K562 treated with DMSO at 1 percent for 12 hours (cell line): ENCODE data around the gene C1orf94. TPM values are rescaled to one million over a fixed set of nuclear protein-coding genes. Genes with fewer than 3 reads are reported as not detected.

Experiments used
- total RNA-seq: library from RNA; unstranded; fragments of 300-600 nt; gene quantifications from 2 replicates; pipeline ENCODE4 v1.2.3, GENCODE V29; 2022; ENCODE audit not compliant: insufficient read depth

C1orf94 gene, protein sequence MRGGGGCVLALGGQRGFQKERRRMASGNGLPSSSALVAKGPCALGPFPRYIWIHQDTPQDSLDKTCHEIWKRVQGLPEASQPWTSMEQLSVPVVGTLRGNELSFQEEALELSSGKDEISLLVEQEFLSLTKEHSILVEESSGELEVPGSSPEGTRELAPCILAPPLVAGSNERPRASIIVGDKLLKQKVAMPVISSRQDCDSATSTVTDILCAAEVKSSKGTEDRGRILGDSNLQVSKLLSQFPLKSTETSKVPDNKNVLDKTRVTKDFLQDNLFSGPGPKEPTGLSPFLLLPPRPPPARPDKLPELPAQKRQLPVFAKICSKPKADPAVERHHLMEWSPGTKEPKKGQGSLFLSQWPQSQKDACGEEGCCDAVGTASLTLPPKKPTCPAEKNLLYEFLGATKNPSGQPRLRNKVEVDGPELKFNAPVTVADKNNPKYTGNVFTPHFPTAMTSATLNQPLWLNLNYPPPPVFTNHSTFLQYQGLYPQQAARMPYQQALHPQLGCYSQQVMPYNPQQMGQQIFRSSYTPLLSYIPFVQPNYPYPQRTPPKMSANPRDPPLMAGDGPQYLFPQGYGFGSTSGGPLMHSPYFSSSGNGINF
- not detected in 2 replicates for total RNA-seq

GRCh38 chr1:34176830-34177603 lies at the start of gene C1orf94:
Gene C1orf94 (plus strand): TSS chr1:34176907. CDS start chr1:34177790, 883 bp downstream.

DNA sequence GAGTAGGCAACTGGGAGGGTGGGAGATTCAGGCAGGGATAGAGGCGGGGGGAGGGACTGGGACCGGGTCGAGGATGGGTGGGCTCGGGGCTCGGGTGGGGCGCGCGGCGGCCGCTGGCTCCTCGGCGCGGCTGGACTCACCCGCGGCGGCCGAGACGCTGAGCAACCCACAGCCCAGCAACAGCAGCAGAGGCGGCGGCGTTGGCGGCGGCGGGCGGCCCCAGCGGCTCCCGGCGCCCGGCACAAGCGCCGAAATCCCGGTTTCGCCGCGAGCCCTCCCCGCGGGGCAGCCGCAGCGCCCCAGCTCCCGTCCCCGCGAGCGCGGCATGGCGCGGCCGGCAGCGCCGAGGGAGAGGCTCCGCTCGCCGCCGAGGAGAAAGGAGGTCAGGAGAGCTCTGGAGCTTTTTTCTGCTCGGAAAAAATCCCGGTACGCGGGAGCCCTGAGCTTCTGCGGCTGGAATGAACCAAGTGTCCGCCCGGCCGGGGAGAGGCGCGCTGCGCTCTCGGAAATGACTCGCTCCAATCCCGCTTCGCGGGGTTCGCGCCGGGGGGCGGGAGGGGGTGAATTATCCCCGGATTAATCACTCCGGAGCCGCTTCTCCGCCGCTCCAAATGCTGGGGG lies 11.8 kb upstream of the C1orf94 start, which contains the start of gene CSMD2:
TSS of gene CSMD2 (minus strand) at position 460 of the 621 bp plus-strand sequence. CDS start at position 327, 133 bp downstream.

Other genes starting within 250 kb of the C1orf94 start
- not detected in 2 replicates for gene CSMD2, start 11.7 kb upstream of the C1orf94 start, total RNA-seq